GM12872 (cell line): ENCODE results near the gene SATB2.

Experiments used
- TF ChIP-seq, protein P1 (sequence below): IDR thresholded peaks from 3 replicates; pipeline ENCODE4 v1.5.1; 2011; ENCODE audit warnings: low read depth, mild to moderate bottlenecking, low read length, moderate library complexity; ENCODE audit not compliant: insufficient read depth

Gene SATB2

DNA sequence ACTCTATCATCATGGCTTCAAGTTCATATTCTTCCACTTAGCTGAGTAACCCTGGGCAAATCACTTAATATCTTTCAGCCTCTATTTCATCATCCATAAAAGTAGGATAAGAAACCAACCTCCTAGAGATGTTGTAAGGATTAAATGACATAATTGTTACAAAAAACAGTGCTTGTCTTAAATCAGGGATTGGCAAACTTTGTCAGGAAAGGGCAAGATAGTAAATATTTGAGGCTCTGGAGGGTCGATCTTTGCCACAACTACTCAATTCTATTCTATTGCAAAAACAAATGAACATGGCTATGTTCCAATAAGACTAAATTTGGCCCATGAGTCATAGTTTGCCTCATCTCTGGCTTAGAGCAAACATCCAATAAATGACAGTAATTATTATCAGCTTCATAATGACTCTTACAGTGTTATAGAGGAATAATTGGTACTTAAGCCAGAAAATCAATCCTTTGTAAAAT lies 184.7 kb downstream of the SATB2 start:
- TF ChIP-seq, protein P1, sequence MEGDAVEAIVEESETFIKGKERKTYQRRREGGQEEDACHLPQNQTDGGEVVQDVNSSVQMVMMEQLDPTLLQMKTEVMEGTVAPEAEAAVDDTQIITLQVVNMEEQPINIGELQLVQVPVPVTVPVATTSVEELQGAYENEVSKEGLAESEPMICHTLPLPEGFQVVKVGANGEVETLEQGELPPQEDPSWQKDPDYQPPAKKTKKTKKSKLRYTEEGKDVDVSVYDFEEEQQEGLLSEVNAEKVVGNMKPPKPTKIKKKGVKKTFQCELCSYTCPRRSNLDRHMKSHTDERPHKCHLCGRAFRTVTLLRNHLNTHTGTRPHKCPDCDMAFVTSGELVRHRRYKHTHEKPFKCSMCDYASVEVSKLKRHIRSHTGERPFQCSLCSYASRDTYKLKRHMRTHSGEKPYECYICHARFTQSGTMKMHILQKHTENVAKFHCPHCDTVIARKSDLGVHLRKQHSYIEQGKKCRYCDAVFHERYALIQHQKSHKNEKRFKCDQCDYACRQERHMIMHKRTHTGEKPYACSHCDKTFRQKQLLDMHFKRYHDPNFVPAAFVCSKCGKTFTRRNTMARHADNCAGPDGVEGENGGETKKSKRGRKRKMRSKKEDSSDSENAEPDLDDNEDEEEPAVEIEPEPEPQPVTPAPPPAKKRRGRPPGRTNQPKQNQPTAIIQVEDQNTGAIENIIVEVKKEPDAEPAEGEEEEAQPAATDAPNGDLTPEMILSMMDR, result no peak

DNA sequence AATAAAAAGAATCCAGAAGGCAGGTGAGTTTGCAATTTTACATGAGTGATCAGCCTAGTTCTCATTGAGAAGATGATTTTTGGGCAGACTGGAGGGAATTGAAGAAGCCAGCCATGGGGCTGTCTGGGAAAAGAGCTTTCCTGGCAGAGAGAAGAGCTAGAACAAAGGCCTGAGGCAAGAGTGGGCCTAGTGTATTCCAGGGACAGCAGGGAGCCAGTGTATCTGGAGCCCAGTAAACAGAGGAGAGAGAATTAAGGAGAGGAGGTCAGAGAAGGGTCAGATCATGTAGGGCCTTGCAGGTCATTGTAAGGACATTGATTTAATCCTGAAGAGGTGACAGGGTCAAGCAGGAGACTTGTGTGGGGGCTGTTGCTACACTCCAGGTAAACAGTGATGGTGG lies 195.8 kb downstream of the SATB2 start:
- TF ChIP-seq, protein P1, result no peak

DNA sequence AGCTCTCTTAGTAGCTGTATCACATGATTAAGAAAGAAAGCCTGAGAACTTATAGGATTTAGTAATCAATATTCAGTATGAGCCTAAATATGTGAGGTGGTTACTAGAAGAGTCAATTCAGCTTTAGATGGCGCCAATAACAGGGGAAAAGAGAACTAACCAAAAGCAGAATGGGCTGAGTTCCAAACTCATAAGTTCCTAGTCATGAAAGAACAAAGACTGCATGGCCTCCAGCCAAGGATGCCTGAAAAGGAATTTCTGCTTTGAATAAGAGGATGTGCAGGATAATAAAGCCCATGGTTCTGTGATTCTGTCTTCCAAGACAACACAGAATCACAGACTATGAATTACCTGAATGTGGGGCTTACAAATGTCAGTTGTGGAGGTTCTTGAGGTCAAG lies 196.5 kb downstream of the SATB2 start:
- TF ChIP-seq, protein P1, result no peak

DNA sequence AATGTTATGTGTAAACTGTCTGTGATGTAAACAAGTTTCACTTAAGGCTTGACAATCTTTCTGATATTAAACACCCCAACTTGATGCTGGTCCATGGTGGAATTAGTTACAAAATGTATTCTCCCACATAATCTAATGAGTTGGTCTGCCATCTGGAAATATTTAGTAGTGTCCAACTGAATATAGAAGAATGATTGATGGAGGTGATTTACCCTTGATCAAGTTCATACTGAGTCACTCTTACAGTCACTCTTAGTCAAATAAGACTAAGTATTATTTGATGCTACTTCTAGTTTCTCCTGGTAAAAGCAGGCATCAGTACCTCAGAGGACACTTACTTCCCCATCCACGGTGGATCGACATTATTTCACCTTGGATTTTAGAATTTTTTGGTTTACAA lies 198.1 kb downstream of the SATB2 start:
- TF ChIP-seq, protein P1, result no peak

DNA sequence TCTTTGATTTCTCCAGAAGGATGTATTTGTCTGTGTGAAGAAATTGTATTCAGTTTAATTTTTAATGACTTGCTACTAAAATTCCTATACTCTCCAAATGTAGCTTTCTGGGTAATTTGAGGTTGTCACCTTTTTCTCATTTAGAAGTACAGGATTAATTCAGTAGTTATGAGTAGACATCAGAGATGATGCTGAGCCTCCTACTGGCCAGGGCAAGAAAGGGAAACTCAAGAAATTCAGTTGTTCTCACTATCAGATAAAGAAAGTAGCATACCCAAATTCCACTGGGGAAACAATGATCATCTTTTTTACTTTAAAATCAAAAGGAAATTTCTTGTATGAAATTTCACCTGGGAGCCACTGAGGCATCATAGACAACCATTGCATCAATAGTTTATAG lies 199.4 kb downstream of the SATB2 start:
- TF ChIP-seq, protein P1, result peak; percentile 31; the same call in 1 of the 3 replicates

GRCh38 chr2:199257261-199258224 lies 200.2 kb downstream of the SATB2 start:
- TF ChIP-seq, protein P1, result no peak

GRCh38 chr2:199230091-199230490 lies 227.6 kb downstream of the SATB2 start:
- TF ChIP-seq, protein P1, result no peak
